Hepatocyte (in vitro differentiated cells): ENCODE results near the gene PPP4R3B. TPM values are rescaled to one million over a fixed set of nuclear protein-coding genes. Genes with fewer than 3 reads are reported as not detected.
A peak's percentile ranks its signal among the peaks of the same experiment; 100 is the strongest.

Source experiments
- DNase-seq: peaks from one replicate; pipeline ENCODE4 v3.0.0-alpha.2; 2016; ENCODE audit warnings: low spot score
- H2AFZ ChIP-seq: fragments of 200-600 bp; sonication (generic); 2 replicates; pipeline ENCODE4 v1.6.0; 2016; ENCODE audit warnings: antibody characterized with exemption, mild to moderate bottlenecking
- H3K27ac ChIP-seq: fragments of 200-600 bp; sonication (generic); 2 replicates; pipeline ENCODE4 v1.5.1; 2016; ENCODE audit warnings: mild to moderate bottlenecking
- H3K27me3 ChIP-seq: fragments of 200-600 bp; sonication (generic); 2 replicates; pipeline ENCODE4 v1.6.1; 2016
- H3K36me3 ChIP-seq: fragments of 200-600 bp; sonication (generic); replicated peaks from 2 replicates; pipeline ENCODE4 v1.5.1; 2016; ENCODE audit warnings: low read depth; ENCODE audit not compliant: insufficient read depth
- H3K4me1 ChIP-seq: fragments of 200-600 bp; sonication (generic); 2 replicates; pipeline ENCODE4 v1.5.1; 2016; ENCODE audit warnings: mild to moderate bottlenecking, moderate library complexity; ENCODE audit not compliant: insufficient read depth
- H3K4me2 ChIP-seq: fragments of 200-600 bp; sonication (generic); 2 replicates; pipeline ENCODE4 v1.6.0; 2016
- H3K4me3 ChIP-seq: fragments of 200-600 bp; sonication (generic); 2 replicates; pipeline ENCODE4 v1.5.1; 2016; ENCODE audit warnings: mild to moderate bottlenecking
- H3K79me2 ChIP-seq: fragments of 200-600 bp; sonication (generic); 2 replicates; pipeline ENCODE4 v1.6.0; 2017; ENCODE audit warnings: mild to moderate bottlenecking
- H3K9me2 ChIP-seq: fragments of 200-600 bp; sonication (generic); replicated peaks from 2 replicates; pipeline ENCODE4 v1.6.0; 2017; ENCODE audit warnings: mild to moderate bottlenecking; ENCODE audit not compliant: insufficient read depth
- H3K9me3 ChIP-seq: fragments of 200-600 bp; sonication (generic); 2 replicates; pipeline ENCODE4 v1.5.1; 2016; ENCODE audit warnings: low read depth, mild to moderate bottlenecking
- H4K20me1 ChIP-seq: fragments of 200-600 bp; sonication (generic); 2 replicates; pipeline ENCODE4 v1.6.0; 2016; ENCODE audit warnings: mild to moderate bottlenecking; ENCODE audit not compliant: insufficient read depth, poor library complexity, severe bottlenecking
- CTCF ChIP-seq: fragments of 200-600 bp; sonication (generic); IDR thresholded peaks from 2 replicates; pipeline ENCODE4 v1.5.1; 2016; ENCODE audit warnings: antibody characterized with exemption, mild to moderate bottlenecking; ENCODE audit not compliant: poor library complexity
- EZH2 ChIP-seq: fragments of 200-600 bp; sonication (generic); IDR thresholded peaks from 2 replicates; pipeline ENCODE4 v1.6.1; 2016; ENCODE audit warnings: antibody characterized with exemption, mild to moderate bottlenecking, borderline replicate concordance
- EZH2phosphoT487 ChIP-seq: fragments of 200-600 bp; sonication (generic); IDR thresholded peaks from one replicate; pipeline ENCODE4 v1.6.1; 2018; ENCODE audit warnings: antibody characterized with exemption, mild to moderate bottlenecking, low read depth, moderate library complexity; ENCODE audit not compliant: unreplicated experiment, severe bottlenecking
- WGBS: methylation state at CpG from one replicate; pipeline ENCODE4 v1.1.6; 2016; ENCODE audit warnings: low lambda C conversion rate; ENCODE audit errors: missing lambda C conversion rate; 5-methylcytosine and 5-hydroxymethylcytosine counted together
- polyA plus RNA-seq: library from polyadenylated mRNA; unstranded; fragments of >200 nt; fragmentation: Nextera tagmentation; extraction: Ambion mirVana; gene quantifications from 2 replicates; pipeline ENCODE4 v1.2.1, GENCODE V29; 2016
- total RNA-seq: library from RNA; depleted of rRNA; stranded (reverse); fragments of >200 nt; gene quantifications from 2 replicates; pipeline ENCODE4 v1.2.3, GENCODE V29; 2014

PPP4R3B gene
- total and polyA plus RNA-seq, 2 experiments from 2014 or later = 30.1 to 54.3 TPM

- WGBS = 88% methylated on average over 3 of the region's 3 CpGs
- no peaks in the 10 kb centered on the region for H3K27me3 ChIP-seq
- TF ChIP-seq EZH2 (no peak), CTCF (peak; percentile 9), EZH2phosphoT487 (no peak)
- peaks cover 8% of the 10 kb centered on the region for H3K4me1 ChIP-seq
- no peaks in the 10 kb centered on the region for H3K9me3 ChIP-seq
- no peak for DNase-seq
- H3K4me2 ChIP-seq = peak overlapping the region; percentile 79
- H3K27ac ChIP-seq = no peak overlapping the region
- H4K20me1 ChIP-seq = peaks cover 22% of the 10 kb centered on the region
- H3K4me3 ChIP-seq = no peak overlapping the region
- no peaks in the 10 kb centered on the region for H3K9me2 ChIP-seq
- H3K79me2 ChIP-seq = peaks cover 71% of the 10 kb centered on the region
- H2AFZ ChIP-seq = no peak overlapping the region
- no peaks in the 10 kb centered on the region for H3K36me3 ChIP-seq
Observed at GRCh38 chr2:55620123-55620779, 2.8 kb upstream of the PPP4R3B start.

- Histone ChIP-seq H3K4me1 (peaks cover 11% of the 10 kb centered on the region), H3K27ac (peak overlapping the region; percentile 95), H3K27me3 (no peaks in the 10 kb centered on the region), H3K4me2 (peak overlapping the region; percentile 79), H3K9me3 (no peaks in the 10 kb centered on the region), H2AFZ (peak overlapping the region; percentile 89), H3K4me3 (peak overlapping the region; percentile 88), H3K79me2 (peaks cover 83% of the 10 kb centered on the region), H4K20me1 (peaks cover 26% of the 10 kb centered on the region), H3K36me3 (no peaks in the 10 kb centered on the region), H3K9me2 (no peaks in the 10 kb centered on the region)
- TF ChIP-seq CTCF (no peak), EZH2 (no peak), EZH2phosphoT487 (no peak)
- DNase-seq = peak; percentile 54
- WGBS = 2% methylated on average over 32 of the region's 32 CpGs
Observed at GRCh38 chr2:55618275-55619055, 1.0 kb upstream of the PPP4R3B start.

GRCh38 chr2:55618025-55618274 is 528 bp upstream of the PPP4R3B start:
- Histone ChIP-seq H3K27ac (peak overlapping the region; percentile 95), H3K4me3 (peak overlapping the region; percentile 88), H3K36me3 (no peaks in the 10 kb centered on the region), H3K9me3 (no peaks in the 10 kb centered on the region), H3K4me2 (peak overlapping the region; percentile 79), H3K4me1 (peaks cover 11% of the 10 kb centered on the region), H3K9me2 (no peaks in the 10 kb centered on the region), H3K27me3 (no peaks in the 10 kb centered on the region), H2AFZ (peak overlapping the region; percentile 89), H4K20me1 (peaks cover 26% of the 10 kb centered on the region), H3K79me2 (peaks cover 83% of the 10 kb centered on the region)
- no peak for DNase-seq
- WGBS = 1% methylated on average over 10 of the region's 10 CpGs
- TF ChIP-seq EZH2phosphoT487 = no peak
- TF ChIP-seq CTCF = no peak
- no peak for TF ChIP-seq EZH2
